HEK293T (cell line): ENCODE measurements around the gene INO80.

Source experiments
- ARNT ChIP-seq: fragments of 450-650 bp; IDR thresholded peaks from 2 replicates; pipeline ENCODE4 v1.6.1; 2017; ENCODE audit warnings: mild to moderate bottlenecking
- BHLHE40 ChIP-seq: fragments of 450-650 bp; IDR thresholded peaks from 2 replicates; pipeline ENCODE4 v1.6.1; 2016; ENCODE audit warnings: mild to moderate bottlenecking, moderate library complexity, borderline replicate concordance
- CTBP1 ChIP-seq: fragments of 450-650 bp; IDR thresholded peaks from 2 replicates; pipeline ENCODE4 v1.6.1; 2016; ENCODE audit warnings: borderline replicate concordance
- ELF4 ChIP-seq: fragments of 450-650 bp; IDR thresholded peaks from 2 replicates; pipeline ENCODE4 v1.6.1; 2017; ENCODE audit warnings: antibody characterized with exemption
- FOXA1 ChIP-seq: fragments of 450-650 bp; IDR thresholded peaks from 2 replicates; pipeline ENCODE4 v1.6.1; 2016; ENCODE audit warnings: mild to moderate bottlenecking
- FOXK2 ChIP-seq: fragments of 450-650 bp; IDR thresholded peaks from 2 replicates; pipeline ENCODE4 v1.6.1; 2016; ENCODE audit warnings: mild to moderate bottlenecking
- FOXM1 ChIP-seq: fragments of 450-650 bp; IDR thresholded peaks from 2 replicates; pipeline ENCODE4 v1.6.1; 2017; ENCODE audit warnings: mild to moderate bottlenecking, borderline replicate concordance
- L3MBTL2 ChIP-seq: fragments of 450-650 bp; conservative IDR thresholded peaks from 2 replicates; pipeline ENCODE4 v1.6.1; 2016; ENCODE audit warnings: mild to moderate bottlenecking
- LEF1 ChIP-seq: fragments of 450-650 bp; IDR thresholded peaks from 2 replicates; pipeline ENCODE4 v1.6.1; 2017; ENCODE audit warnings: mild to moderate bottlenecking, borderline replicate concordance
- NFRKB ChIP-seq: fragments of 450-650 bp; IDR thresholded peaks from 2 replicates; pipeline ENCODE4 v1.6.1; 2016; ENCODE audit warnings: mild to moderate bottlenecking, moderate library complexity
- SP1 ChIP-seq: fragments of 450-650 bp; IDR thresholded peaks from 2 replicates; pipeline ENCODE4 v1.6.1; 2017
- TARDBP ChIP-seq: fragments of 450-650 bp; IDR thresholded peaks from 2 replicates; pipeline ENCODE4 v1.6.1; 2016
- ZNF384 ChIP-seq: fragments of 450-650 bp; IDR thresholded peaks from 2 replicates; pipeline ENCODE4 v1.6.1; 2016
- TF ChIP-seq, protein P1 (sequence below): fragments of 450-650 bp; IDR thresholded peaks from 2 replicates; pipeline ENCODE4 v1.6.1; 2016

DNA sequence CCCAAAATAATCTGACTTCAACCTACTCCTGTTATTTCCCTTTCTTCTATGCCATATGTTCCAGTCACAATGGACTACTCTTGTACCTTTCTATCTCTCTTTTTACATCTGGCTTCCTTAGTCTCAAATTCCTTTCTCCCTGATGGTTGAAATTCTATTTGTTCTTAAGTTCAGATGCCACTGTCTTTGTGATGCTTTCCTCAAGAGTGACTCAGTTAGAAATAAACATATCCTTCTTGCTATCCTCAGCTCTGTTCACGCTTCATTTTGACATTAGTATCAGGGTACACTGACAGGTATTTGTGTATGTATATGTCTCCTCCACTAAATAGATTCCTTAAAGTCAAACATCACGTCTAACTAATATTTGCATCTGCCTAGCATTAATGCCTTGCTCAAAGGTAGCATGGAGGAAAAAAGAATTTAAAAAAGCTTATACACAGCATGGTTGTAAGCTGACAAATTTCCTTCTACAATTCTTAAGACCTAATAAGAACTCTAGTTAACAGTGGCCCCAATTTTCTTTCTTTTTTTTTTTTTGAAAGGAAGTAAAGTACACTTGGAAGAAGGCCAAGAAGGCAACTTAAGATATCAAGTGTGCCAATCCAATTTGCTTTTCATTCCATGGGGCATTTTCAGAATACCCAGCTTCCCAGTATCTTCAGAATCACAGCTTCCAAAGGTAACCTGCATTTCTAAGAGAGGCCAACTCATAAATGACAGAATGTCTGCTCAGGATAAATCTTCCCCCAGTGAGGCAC, 104.8 kb downstream of the INO80 start:
- TF ChIP-seq FOXK2 (no peak), ELF4 (no peak), BHLHE40 (no peak), SP1 (no peak), NFRKB (no peak), L3MBTL2 (no peak), TARDBP (no peak), ARNT (no peak), FOXM1 (no peak), LEF1 (no peak), ZNF384 (no peak), CTBP1 (no peak), FOXA1 (no peak)
- TF ChIP-seq, protein P1, sequence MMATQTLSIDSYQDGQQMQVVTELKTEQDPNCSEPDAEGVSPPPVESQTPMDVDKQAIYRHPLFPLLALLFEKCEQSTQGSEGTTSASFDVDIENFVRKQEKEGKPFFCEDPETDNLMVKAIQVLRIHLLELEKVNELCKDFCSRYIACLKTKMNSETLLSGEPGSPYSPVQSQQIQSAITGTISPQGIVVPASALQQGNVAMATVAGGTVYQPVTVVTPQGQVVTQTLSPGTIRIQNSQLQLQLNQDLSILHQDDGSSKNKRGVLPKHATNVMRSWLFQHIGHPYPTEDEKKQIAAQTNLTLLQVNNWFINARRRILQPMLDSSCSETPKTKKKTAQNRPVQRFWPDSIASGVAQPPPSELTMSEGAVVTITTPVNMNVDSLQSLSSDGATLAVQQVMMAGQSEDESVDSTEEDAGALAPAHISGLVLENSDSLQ: no peak
